ENCODE data around the gene PPP1R9B.

Gene PPP1R9B

GRCh38 chr17:50172130-50172529, 21.7 kb upstream of the PPP1R9B start:
- DNase-seq (ENCODE audit: low read depth), result no peak
- no peak for TF ChIP-seq CTCF (conservative IDR thresholded peaks at IDR 0.05; ENCODE audit: low read depth, low read length)
- no peak overlapping the region for H3K4me3 ChIP-seq (ENCODE audit: low read depth, low read length)

- no peak overlapping the region for H3K4me3 ChIP-seq (ENCODE audit: low read depth, low read length)
- DNase-seq (ENCODE audit: low read depth), result no peak
- TF ChIP-seq CTCF (conservative IDR thresholded peaks at IDR 0.05; ENCODE audit: low read depth, low read length), result no peak
Observed at GRCh38 chr17:50171371-50172071, 21.0 kb upstream of the PPP1R9B start.

GRCh38 chr17:50170662-50171370, 20.3 kb upstream of the PPP1R9B start:
- DNase-seq (ENCODE audit: low read depth), result no peak
- no peak for TF ChIP-seq CTCF (conservative IDR thresholded peaks at IDR 0.05; ENCODE audit: low read depth, low read length)
- no peak overlapping the region for H3K4me3 ChIP-seq (ENCODE audit: low read depth, low read length)

- H3K4me3 ChIP-seq (ENCODE audit: low read depth, low read length), result no peak overlapping the region
- DNase-seq (ENCODE audit: low read depth), result no peak
- TF ChIP-seq CTCF (conservative IDR thresholded peaks at IDR 0.05; ENCODE audit: low read depth, low read length), result no peak
Observed at GRCh38 chr17:50169881-50170459, 19.5 kb upstream of the PPP1R9B start.

GRCh38 chr17:50169121-50169764, 18.8 kb upstream of the PPP1R9B start:
- H3K4me3 ChIP-seq (ENCODE audit: low read depth, low read length), result no peak overlapping the region
- TF ChIP-seq CTCF (conservative IDR thresholded peaks at IDR 0.05; ENCODE audit: low read depth, low read length), result peak; percentile 95

GRCh38 chr17:50168319-50168718, 17.8 kb upstream of the PPP1R9B start:
- TF ChIP-seq CTCF (conservative IDR thresholded peaks at IDR 0.05; ENCODE audit: low read depth, low read length), result no peak
- no peak for DNase-seq (ENCODE audit: low read depth)
- H3K4me3 ChIP-seq (ENCODE audit: low read depth, low read length), result no peak overlapping the region

More at GRCh38 chr17:50169121-50169764, 18.8 kb upstream of the PPP1R9B start:
- peak; percentile 81 for DNase-seq (ENCODE audit: low read depth)
